Epithelial cell of esophagus (primary cell): ENCODE data around the gene TBC1D7.

Experiments
- DNase-seq: peaks from one replicate; pipeline ENCODE4 v3.0.0; 2010; ENCODE audit warnings: low read depth
- H3K4me3 ChIP-seq: 2 replicates; pipeline ENCODE4 v1.5.1; 2011; ENCODE audit warnings: mild to moderate bottlenecking, low read length, control low read depth
- TF ChIP-seq, protein P1 (sequence below): IDR thresholded peaks from 2 replicates; pipeline ENCODE4 v1.5.1; 2011; ENCODE audit warnings: low read depth, mild to moderate bottlenecking, low read length, control low read depth, inconsistent platforms; ENCODE audit not compliant: insufficient read depth; ENCODE audit errors: missing control alignments

TBC1D7 gene

DNA sequence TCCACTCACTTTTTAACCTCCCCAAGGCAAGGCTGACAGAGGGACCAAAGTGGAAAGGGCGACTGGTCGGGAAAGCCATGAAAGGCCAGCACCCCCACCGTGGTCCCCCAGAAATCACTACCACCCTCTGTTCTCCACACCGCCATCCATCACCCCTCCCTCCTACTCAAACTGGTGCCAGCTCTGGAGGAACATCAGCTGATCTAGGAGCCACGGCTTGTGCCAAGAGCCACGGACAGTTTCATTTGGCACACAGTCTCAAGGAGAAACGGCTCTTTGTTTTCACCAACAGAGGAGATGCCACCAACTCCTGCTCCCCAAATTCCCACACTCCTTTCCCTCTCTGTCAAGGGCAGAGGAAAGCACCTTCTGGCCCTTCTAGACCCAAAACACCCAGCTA lies 26.0 kb downstream of the TBC1D7 start:
- TF ChIP-seq, protein P1, sequence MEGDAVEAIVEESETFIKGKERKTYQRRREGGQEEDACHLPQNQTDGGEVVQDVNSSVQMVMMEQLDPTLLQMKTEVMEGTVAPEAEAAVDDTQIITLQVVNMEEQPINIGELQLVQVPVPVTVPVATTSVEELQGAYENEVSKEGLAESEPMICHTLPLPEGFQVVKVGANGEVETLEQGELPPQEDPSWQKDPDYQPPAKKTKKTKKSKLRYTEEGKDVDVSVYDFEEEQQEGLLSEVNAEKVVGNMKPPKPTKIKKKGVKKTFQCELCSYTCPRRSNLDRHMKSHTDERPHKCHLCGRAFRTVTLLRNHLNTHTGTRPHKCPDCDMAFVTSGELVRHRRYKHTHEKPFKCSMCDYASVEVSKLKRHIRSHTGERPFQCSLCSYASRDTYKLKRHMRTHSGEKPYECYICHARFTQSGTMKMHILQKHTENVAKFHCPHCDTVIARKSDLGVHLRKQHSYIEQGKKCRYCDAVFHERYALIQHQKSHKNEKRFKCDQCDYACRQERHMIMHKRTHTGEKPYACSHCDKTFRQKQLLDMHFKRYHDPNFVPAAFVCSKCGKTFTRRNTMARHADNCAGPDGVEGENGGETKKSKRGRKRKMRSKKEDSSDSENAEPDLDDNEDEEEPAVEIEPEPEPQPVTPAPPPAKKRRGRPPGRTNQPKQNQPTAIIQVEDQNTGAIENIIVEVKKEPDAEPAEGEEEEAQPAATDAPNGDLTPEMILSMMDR = no peak
- no peak overlapping the region for H3K4me3 ChIP-seq
- no peak for DNase-seq

DNA sequence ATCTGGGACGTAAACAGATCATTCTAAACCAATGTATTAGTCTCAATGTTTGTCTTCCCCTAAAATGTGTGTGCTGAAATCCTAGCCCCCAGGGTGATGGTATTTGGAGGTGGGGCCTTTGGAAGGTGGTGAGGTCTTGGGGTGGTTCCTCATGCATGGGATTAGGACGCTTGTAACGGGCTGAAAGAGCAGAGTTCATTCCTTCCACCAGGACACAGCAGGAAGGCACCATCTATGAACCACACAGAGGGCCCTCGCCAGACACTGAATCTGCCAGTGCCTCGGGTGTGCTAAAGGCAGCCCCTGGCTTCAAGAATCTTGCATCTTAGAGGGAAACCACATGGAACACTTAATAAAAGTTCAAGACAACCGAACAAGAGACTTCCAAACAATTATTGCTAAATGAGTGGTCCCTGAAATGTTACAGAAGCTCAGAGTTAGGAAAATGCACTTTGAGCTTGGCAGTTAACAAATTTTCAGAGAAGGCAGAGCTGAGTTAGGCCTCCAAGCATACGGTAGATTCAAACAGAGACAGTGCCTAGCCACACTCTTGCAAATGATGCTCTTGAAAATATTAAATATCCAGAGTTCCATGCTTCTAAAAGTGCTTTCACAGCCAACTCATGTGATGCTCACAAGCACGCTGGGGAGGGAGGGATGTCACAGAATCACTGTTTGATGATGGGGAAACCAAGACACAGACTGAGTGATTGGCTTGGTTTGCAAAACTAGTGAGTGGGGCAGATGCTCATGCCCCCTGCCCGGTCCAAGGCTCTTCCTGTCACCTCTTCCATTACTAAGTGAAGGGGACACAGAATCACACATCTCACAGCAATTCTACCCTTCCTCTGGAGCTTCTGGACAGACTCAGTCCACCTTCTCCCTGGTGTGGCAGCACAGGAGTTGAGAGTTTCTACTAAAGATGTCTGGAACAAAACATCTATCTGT lies 27.4 kb downstream of the TBC1D7 start:
- DNase-seq = no peak
- H3K4me3 ChIP-seq = no peak overlapping the region
- TF ChIP-seq, protein P1 = no peak

DNA sequence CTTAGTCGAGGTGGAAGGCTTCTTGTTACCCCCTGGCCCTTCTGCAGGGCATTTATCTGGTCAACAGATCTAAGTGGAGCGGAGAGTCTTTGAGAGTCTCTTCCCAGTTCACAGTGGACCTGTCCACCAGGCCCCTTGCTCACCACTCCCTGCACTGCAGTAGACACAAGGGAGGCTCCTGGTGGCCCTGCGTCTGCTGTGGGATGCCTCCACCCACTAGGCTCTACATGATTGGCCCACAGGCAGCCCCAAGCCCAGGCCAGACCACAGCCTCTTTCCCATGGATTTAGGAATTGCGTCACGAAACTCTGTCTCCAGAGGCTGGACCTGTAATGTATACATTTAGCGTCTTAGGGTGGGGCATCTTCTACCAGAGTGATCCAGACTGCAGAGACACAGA lies 28.4 kb downstream of the TBC1D7 start:
- TF ChIP-seq, protein P1 = no peak
- DNase-seq = no peak
- no peak overlapping the region for H3K4me3 ChIP-seq

DNA sequence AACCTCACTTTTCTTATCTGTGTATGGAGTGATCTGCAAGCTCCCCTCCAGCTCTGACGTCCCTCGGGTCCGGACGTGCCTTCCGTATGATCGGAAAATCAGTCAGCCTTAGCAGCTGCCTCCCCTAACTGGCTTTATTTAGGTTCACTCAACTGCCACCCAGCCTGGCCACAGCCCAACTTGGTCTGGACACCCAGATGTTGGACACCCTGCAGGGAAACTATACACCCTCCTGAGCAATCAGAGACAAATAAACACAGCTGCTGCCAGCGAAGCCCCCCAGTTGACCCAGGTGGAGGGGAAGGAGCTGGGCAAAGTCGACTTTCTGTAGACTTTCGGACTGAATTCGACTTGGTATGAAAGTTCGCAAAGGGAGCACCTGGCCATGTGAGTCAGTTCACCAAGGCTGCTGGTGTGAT lies 28.9 kb downstream of the TBC1D7 start:
- TF ChIP-seq, protein P1 = no peak
- no peak overlapping the region for H3K4me3 ChIP-seq
- DNase-seq = no peak

DNA sequence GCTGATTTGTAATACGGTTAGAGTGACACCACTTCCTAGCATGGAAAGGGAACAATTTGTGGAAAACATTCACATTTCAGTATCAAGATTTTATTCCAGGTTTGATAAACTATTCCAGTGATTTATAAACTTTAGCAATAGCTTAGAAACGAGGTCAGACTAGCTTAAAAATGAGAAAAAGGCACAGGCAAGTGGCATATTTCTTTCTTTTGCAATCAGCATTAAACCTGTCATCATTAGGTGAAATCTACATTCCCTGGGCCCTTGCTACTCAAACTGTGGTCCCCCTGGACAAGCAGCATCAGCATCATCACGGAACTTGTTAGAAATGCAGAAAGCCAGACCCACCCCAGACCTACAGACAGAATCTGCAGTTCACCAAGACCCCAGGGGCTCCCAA lies 29.9 kb downstream of the TBC1D7 start:
- TF ChIP-seq, protein P1 = no peak
- no peak overlapping the region for H3K4me3 ChIP-seq
- no peak for DNase-seq

DNA sequence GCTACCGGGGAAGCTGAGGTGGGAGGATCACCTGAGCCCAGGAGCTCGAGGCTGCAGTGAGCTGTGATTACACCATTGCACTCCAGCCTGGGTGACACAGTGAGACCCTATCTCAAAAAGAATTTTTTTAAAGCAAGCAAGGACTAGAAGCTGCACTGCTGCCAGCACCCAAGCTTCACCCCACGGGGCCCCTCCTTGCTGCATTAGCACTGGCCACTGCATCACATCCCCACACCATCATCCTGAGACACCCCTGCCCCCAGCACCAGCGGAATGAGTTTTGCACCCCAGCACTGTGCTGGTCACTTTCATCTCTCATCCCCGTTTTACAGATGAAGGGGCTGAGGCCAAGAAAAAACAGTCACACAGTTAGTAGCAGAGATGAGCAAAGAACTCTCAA lies 30.9 kb downstream of the TBC1D7 start:
- no peak for DNase-seq
- no peak overlapping the region for H3K4me3 ChIP-seq
- TF ChIP-seq, protein P1 = no peak
